ENCODE measurements around the gene INPP5D.

- TF ChIP-seq POLR2A (IDR thresholded peaks at IDR 0.05) = no peak
- no peak for TF ChIP-seq CTCF (IDR thresholded peaks at IDR 0.05)
Measured at GRCh38 chr2:233076749-233077148, 16.6 kb downstream of the INPP5D start.
